SKM-1 (cell line): Measurements from ENCODE around the gene TMEM42.

Experiments
- DNase-seq: peaks from one replicate; lab custom pipeline; 2025; ENCODE audit not compliant: unreplicated experiment; lab: John Stamatoyannopoulos, UW

The TMEM42 gene

DNA sequence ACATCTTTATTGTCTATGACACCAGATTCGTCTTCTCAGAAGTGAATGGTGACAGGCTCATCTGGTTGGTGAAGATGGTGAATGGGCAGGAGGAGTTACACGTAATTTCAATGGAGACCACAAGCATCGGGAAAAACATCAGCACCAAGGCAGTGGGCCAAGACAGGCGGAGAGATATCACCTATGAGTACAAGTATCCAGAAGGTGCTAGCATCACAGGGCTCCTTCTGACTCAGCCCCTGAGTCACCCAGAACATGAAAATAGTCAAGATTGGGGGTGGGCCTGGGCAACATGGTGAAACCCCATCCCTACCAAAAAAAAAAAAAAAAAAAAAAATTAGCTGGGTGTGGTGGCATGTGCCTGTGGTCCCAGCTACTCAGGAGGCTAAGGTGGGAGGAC lies 45.3 kb downstream of the TMEM42 start:
- DNase-seq = no peak

DNA sequence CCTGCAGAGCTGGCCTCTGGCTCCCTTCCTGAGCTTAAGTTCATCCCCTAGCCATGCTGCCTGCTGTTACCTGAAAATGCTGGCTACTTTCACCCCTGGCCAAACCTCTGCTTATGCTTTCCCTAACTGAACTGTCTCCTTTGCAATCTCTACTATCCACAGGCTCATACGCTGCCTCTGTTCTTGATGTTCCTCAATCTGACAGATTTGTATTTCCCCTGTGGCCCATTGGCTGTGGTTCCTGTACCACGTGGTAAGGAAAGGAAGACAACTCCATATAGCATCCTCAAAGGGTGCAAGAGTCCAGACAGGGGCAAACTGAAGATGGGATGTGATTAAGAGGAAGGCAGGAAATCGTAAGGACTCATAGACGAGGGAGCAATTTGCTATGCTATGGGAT lies 45.9 kb downstream of the TMEM42 start:
- no peak for DNase-seq

DNA sequence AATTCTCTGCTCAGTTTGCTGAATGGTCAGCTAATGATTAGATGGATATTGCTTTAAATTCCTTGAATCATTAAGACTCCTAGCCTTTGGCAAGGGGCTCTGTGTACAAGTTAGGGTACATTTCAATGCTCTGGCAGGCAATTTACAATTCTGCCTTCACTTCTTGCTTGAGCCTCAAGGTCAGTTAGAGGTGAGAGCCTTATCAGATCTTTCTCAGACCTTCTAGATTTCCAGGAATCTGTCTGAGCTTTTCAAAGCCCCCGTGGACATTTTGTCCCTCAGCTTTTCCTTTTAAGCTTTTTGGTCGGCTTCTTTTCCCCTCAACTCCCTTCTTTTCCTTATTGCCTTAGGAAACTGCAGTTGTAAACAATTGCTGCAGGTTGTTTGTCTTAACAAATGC lies 47.4 kb downstream of the TMEM42 start:
- no peak for DNase-seq

DNA sequence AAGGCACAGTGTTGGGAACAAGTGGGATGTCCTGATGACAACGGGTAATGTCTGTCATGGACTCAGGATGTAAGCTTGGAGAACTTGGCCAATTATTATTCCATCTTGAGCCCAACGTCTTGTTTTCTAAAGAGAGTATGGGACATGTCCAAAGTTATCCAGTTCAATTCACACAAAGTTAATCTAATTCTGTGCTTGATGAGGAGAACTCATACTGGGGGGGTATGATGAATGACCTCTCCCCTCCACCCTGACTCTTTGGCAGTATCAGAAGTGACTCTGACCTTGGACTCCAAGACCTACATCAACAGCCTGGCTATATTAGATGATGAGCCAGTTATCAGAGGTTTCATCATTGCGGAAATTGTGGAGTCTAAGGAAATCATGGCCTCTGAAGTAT lies 49.0 kb downstream of the TMEM42 start:
- DNase-seq = no peak

DNA sequence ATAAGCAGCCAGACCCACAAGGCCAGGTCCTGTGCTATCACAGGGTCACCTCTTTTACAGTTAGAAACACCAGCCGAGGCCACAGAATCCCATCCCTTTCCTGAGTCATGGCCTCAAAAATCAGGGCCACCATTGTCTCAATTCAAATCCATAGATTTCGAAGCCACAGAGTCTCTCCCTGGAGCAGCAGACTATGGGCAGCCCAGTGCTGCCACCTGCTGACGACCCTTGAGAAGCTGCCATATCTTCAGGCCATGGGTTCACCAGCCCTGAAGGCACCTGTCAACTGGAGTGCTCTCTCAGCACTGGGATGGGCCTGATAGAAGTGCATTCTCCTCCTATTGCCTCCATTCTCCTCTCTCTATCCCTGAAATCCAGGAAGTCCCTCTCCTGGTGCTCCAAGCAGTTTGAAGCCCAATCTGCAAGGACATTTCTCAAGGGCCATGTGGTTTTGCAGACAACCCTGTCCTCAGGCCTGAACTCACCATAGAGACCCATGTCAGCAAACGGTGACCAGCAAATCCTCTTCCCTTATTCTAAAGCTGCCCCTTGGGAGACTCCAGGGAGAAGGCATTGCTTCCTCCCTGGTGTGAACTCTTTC lies 52.3 kb downstream of the TMEM42 start:
- DNase-seq = peak; percentile 41

DNA sequence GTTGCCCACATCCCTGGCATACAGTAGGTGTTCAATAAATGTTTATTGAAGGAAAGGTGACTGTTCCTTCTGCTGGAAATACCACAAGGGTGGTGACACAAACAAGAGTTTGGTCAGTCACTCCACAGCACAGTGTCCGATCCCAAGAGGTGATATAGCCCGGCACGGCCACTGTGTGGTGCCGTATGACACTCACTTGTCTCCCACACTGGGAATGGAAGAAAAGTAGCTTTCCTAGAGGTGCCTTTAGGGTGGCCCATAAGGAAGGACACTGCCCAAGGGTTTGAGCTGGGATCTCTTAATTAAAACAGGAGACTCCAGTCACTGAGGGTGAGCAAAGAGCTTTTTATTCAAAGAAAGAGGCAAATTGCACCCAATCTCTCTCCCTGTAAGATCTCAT lies 53.2 kb downstream of the TMEM42 start:
- no peak for DNase-seq
